SK-N-SH treated with all-trans-retinoic acid at 6 μM for 48 hours (cell line): ENCODE data around the gene ASPDH.

ENCODE experiments used
- ATAC-seq: fragments of 200-7000 bp; cut with Tn5 transposase; 3 replicates; pipeline ENCODE4 v1.9.1; 2020; ENCODE audit warnings: mild to moderate bottlenecking, moderate library complexity
- ARNTL ChIP-seq: fragments of 450-650 bp; formaldehyde crosslinking; IDR thresholded peaks from 2 replicates; pipeline ENCODE4 v1.5.0; 2020; ENCODE audit warnings: low read depth, mild to moderate bottlenecking, moderate library complexity, borderline replicate concordance
- CREB5 ChIP-seq: fragments of 250-450 bp; sonication (Bioruptor Pico); IDR thresholded peaks from 2 replicates; pipeline ENCODE4 v1.5.1; 2020; ENCODE audit warnings: low read depth, mild to moderate bottlenecking, moderate library complexity
- CSRNP3 ChIP-seq: fragments of 250-450 bp; sonication (Bioruptor Pico); IDR thresholded peaks from 2 replicates; pipeline ENCODE4 v1.5.1; 2021; ENCODE audit warnings: mild to moderate bottlenecking, moderate library complexity
- ESRRG ChIP-seq: fragments of 250-450 bp; sonication (Bioruptor Pico); IDR thresholded peaks from 2 replicates; pipeline ENCODE4 v1.6.1; 2021; ENCODE audit warnings: mild to moderate bottlenecking
- GLIS3 ChIP-seq: fragments of 250-450 bp; sonication (Bioruptor Pico); IDR thresholded peaks from 2 replicates; pipeline ENCODE4 v1.5.0; 2020; ENCODE audit warnings: mild to moderate bottlenecking, moderate library complexity
- ISL1 ChIP-seq: fragments of 250-450 bp; sonication (Bioruptor Pico); IDR thresholded peaks from 2 replicates; pipeline ENCODE4 v2.1.2; 2022; ENCODE audit warnings: mild to moderate bottlenecking, moderate library complexity
- OSR1 ChIP-seq: fragments of 250-450 bp; sonication (Bioruptor Pico); IDR thresholded peaks from 2 replicates; pipeline ENCODE4 v1.8.0; 2022; ENCODE audit warnings: moderate library complexity, mild to moderate bottlenecking, inconsistent platforms
- PPARA ChIP-seq: fragments of 250-450 bp; sonication (Bioruptor Pico); IDR thresholded peaks from 2 replicates; pipeline ENCODE4 v1.5.0; 2020; ENCODE audit warnings: mild to moderate bottlenecking, borderline replicate concordance
- RARB ChIP-seq: fragments of 250-450 bp; sonication (Bioruptor Pico); IDR thresholded peaks from 2 replicates; pipeline ENCODE4 v1.8.0; 2021; ENCODE audit warnings: mild to moderate bottlenecking, moderate library complexity
- SNAI2 ChIP-seq: fragments of 250-450 bp; sonication (Bioruptor Pico); IDR thresholded peaks from 2 replicates; pipeline ENCODE4 v1.5.0; 2020; ENCODE audit warnings: mild to moderate bottlenecking, moderate library complexity
- TCF4 ChIP-seq: fragments of 250-450 bp; sonication (Bioruptor Pico); IDR thresholded peaks from 2 replicates; pipeline ENCODE4 v1.8.0; 2021; ENCODE audit warnings: mild to moderate bottlenecking, moderate library complexity, borderline replicate concordance
- TOX ChIP-seq: fragments of 250-450 bp; sonication (Bioruptor Pico); IDR thresholded peaks from 2 replicates; pipeline ENCODE4 v1.8.0; 2021; ENCODE audit warnings: mild to moderate bottlenecking, moderate library complexity, borderline replicate concordance
- TSHZ2 ChIP-seq: fragments of 250-450 bp; sonication (Bioruptor Pico); IDR thresholded peaks from 2 replicates; pipeline ENCODE4 v1.5.0; 2020; ENCODE audit warnings: mild to moderate bottlenecking, moderate library complexity
- ZC3H10 ChIP-seq: fragments of 250-450 bp; sonication (Bioruptor Pico); IDR thresholded peaks from 2 replicates; pipeline ENCODE4 v1.5.1; 2021; ENCODE audit warnings: mild to moderate bottlenecking, moderate library complexity
- ZFP3 ChIP-seq: fragments of 250-450 bp; sonication (Bioruptor Pico); IDR thresholded peaks from 2 replicates; pipeline ENCODE4 v1.5.0; 2020; ENCODE audit warnings: mild to moderate bottlenecking, moderate library complexity
- ZFP30 ChIP-seq: fragments of 450-650 bp; formaldehyde crosslinking; IDR thresholded peaks from 2 replicates; pipeline ENCODE4 v1.5.0; 2022; ENCODE audit warnings: mild to moderate bottlenecking, moderate library complexity
- ZNF70 ChIP-seq: fragments of 450-650 bp; formaldehyde crosslinking; IDR thresholded peaks from 2 replicates; pipeline ENCODE4 v1.5.0; 2020; ENCODE audit warnings: mild to moderate bottlenecking, moderate library complexity
- ZNF8 ChIP-seq: fragments of 450-650 bp; formaldehyde crosslinking; IDR thresholded peaks from 2 replicates; pipeline ENCODE4 v1.5.0; 2020; ENCODE audit warnings: mild to moderate bottlenecking, moderate library complexity
- TF ChIP-seq, protein P1 (sequence below): fragments of 250-450 bp; sonication (Bioruptor Pico); IDR thresholded peaks from 2 replicates; pipeline ENCODE4 v1.8.0; 2021; ENCODE audit warnings: low read depth, mild to moderate bottlenecking, moderate library complexity, borderline replicate concordance
- TF ChIP-seq, protein P2 (sequence below): fragments of 250-450 bp; sonication (Bioruptor Pico); IDR thresholded peaks from 2 replicates; pipeline ENCODE4 v1.8.0; 2020; ENCODE audit warnings: mild to moderate bottlenecking, moderate library complexity, borderline replicate concordance

ASPDH gene

GRCh38 chr19:50558449-50558848, 44.7 kb upstream of the ASPDH start (continued):
- TF ChIP-seq ZNF70 (CRISPR knock-in tag) (no peak), SNAI2 (no peak)

- TF ChIP-seq RARB (CRISPR knock-in tag) (no peak), ZNF8 (CRISPR knock-in tag) (no peak), TOX (CRISPR knock-in tag) (no peak), CSRNP3 (CRISPR knock-in tag) (no peak), ZC3H10 (CRISPR knock-in tag) (no peak), CREB5 (CRISPR knock-in tag) (no peak), OSR1 (CRISPR knock-in tag) (no peak), ISL1 (CRISPR knock-in tag) (no peak), ESRRG (CRISPR knock-in tag) (no peak), ZFP30 (no peak), ZFP3 (CRISPR knock-in tag) (no peak), PPARA (CRISPR knock-in tag) (no peak), TSHZ2 (CRISPR knock-in tag) (no peak), GLIS3 (CRISPR knock-in tag) (no peak), TCF4 (CRISPR knock-in tag) (no peak)
- ATAC-seq, result no peak
These were observed 44.3 kb upstream of the ASPDH start for GRCh38 chr19:50558039-50558438.

DNA sequence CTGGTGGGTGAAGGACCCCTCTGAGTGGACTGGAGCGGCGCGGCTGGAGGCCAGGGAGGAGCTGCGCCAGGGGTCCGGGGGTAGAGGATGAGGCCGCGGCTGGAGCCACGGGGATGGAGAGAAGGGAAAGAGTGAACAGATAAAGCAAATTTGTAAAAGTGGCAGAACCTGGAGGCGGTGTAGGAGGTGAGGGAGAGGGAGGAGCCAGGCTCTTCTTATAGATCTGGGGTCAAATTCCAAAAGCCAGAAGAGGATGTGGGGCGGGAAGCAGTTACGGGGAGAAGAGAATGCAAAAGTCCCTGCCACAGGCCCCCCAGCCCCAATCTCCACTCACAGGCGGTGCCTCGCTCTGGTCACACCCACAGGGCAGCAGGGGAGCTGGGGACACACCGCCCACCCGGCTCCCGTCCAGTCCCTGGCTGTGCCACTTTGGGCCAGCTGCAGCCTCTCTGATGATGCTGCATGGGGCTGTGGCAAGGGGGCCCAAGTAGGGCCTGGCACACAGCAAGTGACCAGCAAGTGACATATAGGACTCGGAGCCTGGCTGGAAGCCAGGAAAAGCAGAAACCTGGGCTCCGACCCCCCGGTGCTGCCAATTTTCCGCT, 43.4 kb upstream of the ASPDH start:
- ATAC-seq, result no peak
- no peak for TF ChIP-seq ZNF70 (CRISPR knock-in tag)
- no peak for TF ChIP-seq ZFP3 (CRISPR knock-in tag)
- TF ChIP-seq PPARA (CRISPR knock-in tag), result no peak
- no peak for TF ChIP-seq RARB (CRISPR knock-in tag)
- TF ChIP-seq TCF4 (CRISPR knock-in tag), result no peak
- TF ChIP-seq TSHZ2 (CRISPR knock-in tag), result no peak
- TF ChIP-seq, protein P1, sequence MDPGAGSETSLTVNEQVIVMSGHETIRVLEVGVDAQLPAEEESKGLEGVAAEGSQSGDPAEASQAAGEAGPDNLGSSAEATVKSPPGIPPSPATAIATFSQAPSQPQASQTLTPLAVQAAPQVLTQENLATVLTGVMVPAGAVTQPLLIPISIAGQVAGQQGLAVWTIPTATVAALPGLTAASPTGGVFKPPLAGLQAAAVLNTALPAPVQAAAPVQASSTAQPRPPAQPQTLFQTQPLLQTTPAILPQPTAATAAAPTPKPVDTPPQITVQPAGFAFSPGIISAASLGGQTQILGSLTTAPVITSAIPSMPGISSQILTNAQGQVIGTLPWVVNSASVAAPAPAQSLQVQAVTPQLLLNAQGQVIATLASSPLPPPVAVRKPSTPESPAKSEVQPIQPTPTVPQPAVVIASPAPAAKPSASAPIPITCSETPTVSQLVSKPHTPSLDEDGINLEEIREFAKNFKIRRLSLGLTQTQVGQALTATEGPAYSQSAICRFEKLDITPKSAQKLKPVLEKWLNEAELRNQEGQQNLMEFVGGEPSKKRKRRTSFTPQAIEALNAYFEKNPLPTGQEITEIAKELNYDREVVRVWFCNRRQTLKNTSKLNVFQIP (CRISPR knock-in tag), result no peak
- no peak for TF ChIP-seq ARNTL (CRISPR knock-in tag)
- TF ChIP-seq, protein P2, sequence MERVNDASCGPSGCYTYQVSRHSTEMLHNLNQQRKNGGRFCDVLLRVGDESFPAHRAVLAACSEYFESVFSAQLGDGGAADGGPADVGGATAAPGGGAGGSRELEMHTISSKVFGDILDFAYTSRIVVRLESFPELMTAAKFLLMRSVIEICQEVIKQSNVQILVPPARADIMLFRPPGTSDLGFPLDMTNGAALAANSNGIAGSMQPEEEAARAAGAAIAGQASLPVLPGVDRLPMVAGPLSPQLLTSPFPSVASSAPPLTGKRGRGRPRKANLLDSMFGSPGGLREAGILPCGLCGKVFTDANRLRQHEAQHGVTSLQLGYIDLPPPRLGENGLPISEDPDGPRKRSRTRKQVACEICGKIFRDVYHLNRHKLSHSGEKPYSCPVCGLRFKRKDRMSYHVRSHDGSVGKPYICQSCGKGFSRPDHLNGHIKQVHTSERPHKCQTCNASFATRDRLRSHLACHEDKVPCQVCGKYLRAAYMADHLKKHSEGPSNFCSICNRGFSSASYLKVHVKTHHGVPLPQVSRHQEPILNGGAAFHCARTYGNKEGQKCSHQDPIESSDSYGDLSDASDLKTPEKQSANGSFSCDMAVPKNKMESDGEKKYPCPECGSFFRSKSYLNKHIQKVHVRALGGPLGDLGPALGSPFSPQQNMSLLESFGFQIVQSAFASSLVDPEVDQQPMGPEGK (CRISPR knock-in tag), result no peak
- TF ChIP-seq ISL1 (CRISPR knock-in tag), result no peak
- TF ChIP-seq GLIS3 (CRISPR knock-in tag), result no peak
